K562 (cell line): ENCODE data around the gene PARD6B. TPM values are rescaled to one million over a fixed set of nuclear protein-coding genes. Genes with fewer than 3 reads are reported as not detected.
A peak's percentile ranks its signal among the peaks of the same experiment; 100 is the strongest.

ENCODE experiments used
- ATAC-seq: fragments of 200-7000 bp; cut with Tn5 transposase; 3 replicates; pipeline ENCODE4 v1.9.1; 2020; ENCODE audit warnings: moderate library complexity
- BruUV-seq: library from RNA; stranded (reverse); fragments of 400-500 nt; replicated peaks from 2 replicates; lab custom pipeline; 2021; lab: Mats Ljungman, UMichigan
- CTCF ChIA-PET: fragments of 300-600 bp; formaldehyde crosslinking; extraction: SDS; loops from one replicate; lab custom pipeline; 2021; ENCODE audit warnings: low intra/inter-chr PET ratio; lab: Yijun Ruan, JAX
- POLR2A ChIA-PET: fragments of 300-600, 350-650 bp; sonication (Branson Sonifier 250); formaldehyde crosslinking; extraction: SDS; loops from one replicate; lab custom pipeline; 2021; ENCODE audit warnings: antibody characterized with exemption, inconsistent platforms; lab: Yijun Ruan, JAX
- DNase-seq, 4 experiments: peaks; one replicate each; pipeline versions ENCODE4 v3.0.0 to v3.0.0-alpha.2; 2011 to 2018; ENCODE audit warnings: low spot score in 3 of 4, mixed read lengths in 3 of 4; ENCODE audit errors: extremely low read depth in 1 of 4
- FAIRE-seq: peaks from 2 replicates; lab custom pipeline; 2011; peaks lifted over from hg19 to GRCh38; lab: Jason Lieb, UNC
- H2AFZ ChIP-seq: 2 replicates; pipeline ENCODE4 v1.6.0; 2011; ENCODE audit warnings: low read depth, low read length, control low read depth, inconsistent platforms
- H3K27ac ChIP-seq: fragments of 200-600 bp; 3 replicates; pipeline ENCODE4 v1.8.0; 2011; ENCODE audit warnings: low read depth, mild to moderate bottlenecking, control low read depth, inconsistent platforms, low read length, moderate library complexity, mixed read lengths; ENCODE audit errors: extremely low read depth
- H3K27me3 ChIP-seq, 2 experiments: fragments of 300-600 bp in 1 of 2; 2 replicates in 1 of 2; 3 replicates in 1 of 2; pipeline versions ENCODE4 v1.6.0 to v1.8.0; 2011; ENCODE audit warnings: inconsistent platforms in 2 of 2, low read length in 2 of 2, mild to moderate bottlenecking in 1 of 2, mixed read lengths in 1 of 2, moderate library complexity in 1 of 2; ENCODE audit not compliant: control insufficient read depth in 2 of 2, insufficient read depth in 2 of 2
- H3K36me3 ChIP-seq: fragments of 300-600 bp; 3 replicates; pipeline ENCODE4 v1.8.0; 2011; ENCODE audit warnings: mild to moderate bottlenecking, low read length, inconsistent platforms; ENCODE audit not compliant: control insufficient read depth, insufficient read depth
- H3K4me1 ChIP-seq, 2 experiments: fragments of 200-600 bp in 1 of 2; replicated peaks in 1 of 2; 2 replicates in 1 of 2; 3 replicates in 1 of 2; pipeline versions ENCODE4 v1.5.1 to v1.8.0; 2011; ENCODE audit warnings: inconsistent platforms in 2 of 2, low read length in 2 of 2, mild to moderate bottlenecking in 1 of 2, mixed read lengths in 1 of 2, moderate library complexity in 1 of 2; ENCODE audit not compliant: control insufficient read depth in 2 of 2, insufficient read depth in 2 of 2
- H3K4me2 ChIP-seq: 2 replicates; pipeline ENCODE4 v1.6.1; 2011; ENCODE audit warnings: low read length, control low read depth, inconsistent platforms, mixed read lengths; ENCODE audit not compliant: insufficient read depth
- H3K4me3 ChIP-seq: fragments of 200-600 bp; sonication (generic), shearing (Covaris generic); 2 replicates; pipeline ENCODE4 v1.5.1; 2016; ENCODE audit warnings: control low read depth, inconsistent platforms
- H3K79me2 ChIP-seq: fragments of 200-600 bp; 3 replicates; pipeline ENCODE4 v1.8.0; 2011; ENCODE audit warnings: low read length, inconsistent platforms; ENCODE audit not compliant: control insufficient read depth, insufficient read depth
- H3K9ac ChIP-seq, 2 experiments: 2 replicates each; pipeline versions ENCODE4 v1.6.0 to v1.6.1; 2011; ENCODE audit warnings: low read depth in 2 of 2, low read length in 2 of 2, control low read depth in 1 of 2, inconsistent platforms in 1 of 2, mild to moderate bottlenecking in 1 of 2, mixed read lengths in 1 of 2; ENCODE audit not compliant: insufficient read depth in 1 of 2
- H3K9me1 ChIP-seq: one replicate; pipeline ENCODE4 v1.6.0; 2011; ENCODE audit warnings: inconsistent platforms, mild to moderate bottlenecking, low read length, moderate library complexity; ENCODE audit not compliant: control insufficient read depth, insufficient read depth
- H3K9me3 ChIP-seq: replicated peaks from 2 replicates; pipeline ENCODE4 v1.5.1; 2011; ENCODE audit warnings: low read depth, low read length, inconsistent platforms; ENCODE audit not compliant: control insufficient read depth, insufficient read depth
- H4K20me1 ChIP-seq: replicated peaks from 2 replicates; pipeline ENCODE4 v1.6.1; 2011; ENCODE audit warnings: low read length, inconsistent platforms, mixed read lengths; ENCODE audit not compliant: control insufficient read depth, insufficient read depth
- BHLHE40 ChIP-seq: IDR thresholded peaks from 2 replicates; pipeline ENCODE4 v1.6.1; 2011; ENCODE audit warnings: low read length, improper control_type of control experiment
- CEBPG ChIP-seq, 3 experiments: fragments of 200-800 bp in 1 of 3; sonication (Bioruptor generic) in 1 of 3; sonication (generic) in 1 of 3; formaldehyde crosslinking in 1 of 3; IDR thresholded peaks in 2 of 3; conservative IDR thresholded peaks in 1 of 3; 2 replicates each; pipeline versions ENCODE4 v1.6.1 to v1.8.0; 2016 to 2022; ENCODE audit warnings: missing compliant biosample characterization in 2 of 3, missing genetic modification characterization in 2 of 3, mild to moderate bottlenecking in 1 of 3, missing genetic modification reagents in 1 of 3
- DMBX1 ChIP-seq: fragments of 250-450 bp; sonication (Bioruptor Pico); IDR thresholded peaks from 2 replicates; pipeline ENCODE4 v1.8.0; 2022; ENCODE audit warnings: inconsistent platforms, mild to moderate bottlenecking, moderate library complexity, borderline replicate concordance
- FOXA3 ChIP-seq, 2 experiments: fragments of 450-650 bp in 1 of 2; sonication (generic) in 1 of 2; formaldehyde crosslinking; IDR thresholded peaks in 1 of 2; conservative IDR thresholded peaks in 1 of 2; 2 replicates each; pipeline versions ENCODE4 v1.4.0 to v1.8.0; 2020 to 2022; ENCODE audit warnings: mild to moderate bottlenecking in 2 of 2, missing genetic modification reagents in 1 of 2
- FOXP4 ChIP-seq: sonication (generic); formaldehyde crosslinking; IDR thresholded peaks from 2 replicates; pipeline ENCODE4 v1.8.0; 2022; ENCODE audit warnings: mild to moderate bottlenecking, missing genetic modification reagents, borderline replicate concordance
- HDAC3 ChIP-seq: fragments of 450-650 bp; IDR thresholded peaks from 2 replicates; pipeline ENCODE4 v1.6.1; 2018; ENCODE audit warnings: borderline replicate concordance, mild to moderate bottlenecking, moderate library complexity; ENCODE audit not compliant: partially characterized antibody
- MEIS2 ChIP-seq: fragments of 450-650 bp; IDR thresholded peaks from 2 replicates; pipeline ENCODE4 v1.6.1; 2014; ENCODE audit warnings: mild to moderate bottlenecking; ENCODE audit not compliant: partially characterized antibody
- PBX2 ChIP-seq, 2 experiments: IDR thresholded peaks in 1 of 2; conservative IDR thresholded peaks in 1 of 2; 2 replicates each; pipeline ENCODE4 v1.6.1; 2016; ENCODE audit warnings: low read depth in 2 of 2, mild to moderate bottlenecking in 1 of 2, missing compliant biosample characterization in 1 of 2, missing genetic modification characterization in 1 of 2, moderate library complexity in 1 of 2
- PKNOX1 ChIP-seq: fragments of 450-650 bp; IDR thresholded peaks from 2 replicates; pipeline ENCODE4 v1.6.1; 2016
- WGBS: fragments of 100-300 bp; shearing (Covaris generic); methylation state at CpG from one replicate; pipeline ENCODE4 v1.1.6; 2016; ENCODE audit warnings: low coverage, mixed read lengths; ENCODE audit not compliant: insufficient coverage; ENCODE audit errors: missing lambda C conversion rate; 5-methylcytosine and 5-hydroxymethylcytosine counted together
- in situ Hi-C: fragments of 300-500 bp; cut with MboI; formaldehyde crosslinking; loops from 4 replicates; pipeline ENCODE4 v1.15.0; 2018; ENCODE audit warnings: inconsistent platforms, mixed read lengths
- intact Hi-C: fragments of 100-400 bp; cut with micrococcal nuclease; formaldehyde crosslinking; loops from 2 replicates; pipeline ENCODE4 v1.14.2; 2022
- polyA plus RNA-seq, 8 experiments: library from polyadenylated mRNA; depleted of rRNA in 4 of 8; stranded (reverse) in 5 of 8; unstranded in 3 of 8; fragments of >200 nt; fragmentation: Nextera tagmentation in 2 of 8; fragmentation: Illumina TruSeq in 1 of 8; extraction: Ambion mirVana in 2 of 8; extraction: Trizol in 1 of 8; gene quantifications; 2 replicates each; pipeline versions ENCODE4 v1.2.1 to v1.2.3, GENCODE V29; 2011 to 2014; ENCODE audit warnings: inconsistent platforms in 1 of 8, missing spikeins in 1 of 8
- total RNA-seq, 7 experiments: library from RNA; depleted of rRNA in 6 of 7; stranded (reverse); fragments of >200 nt in 6 of 7; fragmentation: Illumina TruSeq in 2 of 7; extraction: Trizol in 2 of 7; gene quantifications; 2 replicates each; pipeline versions ENCODE4 v1.2.1 to v1.2.3, GENCODE V29; 2011 to 2021; ENCODE audit warnings: low replicate concordance in 1 of 7
- TF ChIP-seq, protein P1 (sequence below): IDR thresholded peaks from 2 replicates; pipeline ENCODE4 v1.6.1; 2011; ENCODE audit not compliant: insufficient read length; ENCODE audit errors: extremely low read depth

Gene PARD6B
- total and polyA plus RNA-seq, 9 of the 15 experiments (the other 6 are each of a cell fraction or from before 2014, with no cell fraction given): 1.7 to 12.3 (median 5.5) TPM

GRCh38 chr20:50789968-50790650 is 58.7 kb downstream of the PARD6B start:
- Histone ChIP-seq H3K79me2 (no peaks in the 10 kb centered on the region), H2AFZ (peak overlapping the region; percentile 91)
- BruUV-seq: no TSS peak
- TF ChIP-seq MEIS2: peak; percentile 79
- TF ChIP-seq, protein P1, sequence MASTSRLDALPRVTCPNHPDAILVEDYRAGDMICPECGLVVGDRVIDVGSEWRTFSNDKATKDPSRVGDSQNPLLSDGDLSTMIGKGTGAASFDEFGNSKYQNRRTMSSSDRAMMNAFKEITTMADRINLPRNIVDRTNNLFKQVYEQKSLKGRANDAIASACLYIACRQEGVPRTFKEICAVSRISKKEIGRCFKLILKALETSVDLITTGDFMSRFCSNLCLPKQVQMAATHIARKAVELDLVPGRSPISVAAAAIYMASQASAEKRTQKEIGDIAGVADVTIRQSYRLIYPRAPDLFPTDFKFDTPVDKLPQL: no peak
- TF ChIP-seq BHLHE40: no peak
- TF ChIP-seq PKNOX1: peak; percentile 77
- no peak for TF ChIP-seq DMBX1 (CRISPR knock-in tag)
- 0 out of 4 replicates have a peak, but pooled peaks of 1 of the 2 experiments have one; percentile 19 for TF ChIP-seq FOXA3 (CRISPR knock-in tag; conservative IDR thresholded peaks at IDR 0.05 in 1 of 2, IDR thresholded peaks at IDR 0.05 in 1 of 2)
- TF ChIP-seq CEBPG (CRISPR knock-in tag; IDR thresholded peaks at IDR 0.05): 0 out of 2 replicates have a peak, but pooled peaks have one; percentile 33
- TF ChIP-seq CEBPG (tag; conservative IDR thresholded peaks at IDR 0.05 in 1 of 2, IDR thresholded peaks at IDR 0.05 in 1 of 2): no peak
- no peak for TF ChIP-seq HDAC3
- no peak for TF ChIP-seq FOXP4
- TF ChIP-seq PBX2 (CRISPR knock-in tag; IDR thresholded peaks at IDR 0.05; ENCODE audit: low read depth): no peak
- peak; percentile 57 for TF ChIP-seq PBX2 (tag; conservative IDR thresholded peaks at IDR 0.05; ENCODE audit: low read depth)
- TF ChIP-seq, all 486 proteins: peak for 5
- in situ Hi-C loops: loop anchor here (10.0 kb wide), 1 partner anchor 515 kb away; no protein-coding TSS in a partner anchor
- no peaks in the 10 kb centered on the region for H3K27me3 ChIP-seq
- H3K4me1 ChIP-seq: peaks cover 22% of the 10 kb centered on the region in 2 experiments
- intact Hi-C loops: loop anchor here (5.0 to 10.0 kb wide), 5 partner anchors 163 to 605 kb away; no protein-coding TSS in a partner anchor
- no peaks in the 10 kb centered on the region for H3K9me3 ChIP-seq
- peak in 1 of 4 experiments; percentile 37 for DNase-seq
- no peak for FAIRE-seq
- H3K36me3 ChIP-seq: no peaks in the 10 kb centered on the region
- no peaks in the 10 kb centered on the region for H4K20me1 ChIP-seq
- H3K9ac ChIP-seq: peak overlapping the region; percentile 83 to 84
- ChIA-PET POLR2A (interaction anchor here (0.5 to 1.7 kb wide), 7 partner anchors 8 to 802 kb away, joined by 3 to 9 read pairs (median 3); no protein-coding TSS in a partner anchor), CTCF (interaction anchor here (0.6 to 1.5 kb wide), 2 partner anchors 17 to 139 kb away, joined by 3 to 10 read pairs; no protein-coding TSS in a partner anchor)
- H3K9me1 ChIP-seq: no peaks in the 10 kb centered on the region
- WGBS: 50% methylated on average over 11 of the region's 11 CpGs
- no peak overlapping the region for H3K4me2 ChIP-seq
- H3K27ac ChIP-seq: peak overlapping the region; percentile 87
- H3K4me3 ChIP-seq: no peak overlapping the region
- ATAC-seq: peak; percentile 1; the same call in 1 of the 3 replicates
